Measurements from ENCODE around the gene TRPC6. TPM values are rescaled to one million over a fixed set of nuclear protein-coding genes. Genes with fewer than 3 reads are reported as not detected.
"Not testable (repeated sequence)": the region's sequence is repeated elsewhere in the genome, so short reads cannot be mapped to it uniquely, and the experiment has no call there.

The TRPC6 gene
- polyA plus RNA-seq, 1 donor (not counting 4 experiments of a cell fraction or from before 2014, with no cell fraction given) = 0.04 TPM

GRCh38 chr11:101439488-101439887 lies 144.3 kb downstream of the TRPC6 start:
- no peak for FAIRE-seq
- H3K36me3 ChIP-seq (ENCODE audit: control insufficient read depth in 2 of 2, extremely low read depth in 1 of 2, insufficient read depth in 2 of 2, low read length in 2 of 2) = no peaks in the 10 kb centered on the region
- H3K9me3 ChIP-seq (ENCODE audit: control insufficient read depth, low read depth, low read length) = no peaks in the 10 kb centered on the region
- no peaks in the 10 kb centered on the region for H4K20me1 ChIP-seq (ENCODE audit: control insufficient read depth, extremely low read depth, insufficient read depth, low read length)
- dilution Hi-C loops (cut with MboI; ENCODE audit: extremely low pct_ligation_motif_present, low sequenced_read_pairs) = no loop called here
- no peaks in the 10 kb centered on the region for H3K79me2 ChIP-seq (ENCODE audit: control insufficient read depth, insufficient read depth, low read length)
- H3K27ac ChIP-seq (ENCODE audit: control insufficient read depth, insufficient read depth, low read length) = no peak overlapping the region
- H3K27me3 ChIP-seq (ENCODE audit: control insufficient read depth, extremely low read depth, insufficient read depth, low read length) = no peaks in the 10 kb centered on the region
- H3K4me1 ChIP-seq (ENCODE audit: control insufficient read depth, extremely low read depth, insufficient read depth, low read length) = no peaks in the 10 kb centered on the region
- H3K9ac ChIP-seq (ENCODE audit: control insufficient read depth, extremely low read depth, insufficient read depth, low read length) = no peak overlapping the region
- DNase-seq (ENCODE audit: low read depth, low spot score) = no peak
- H2AFZ ChIP-seq (ENCODE audit: control insufficient read depth, low read length) = no peak overlapping the region
- H3K9me1 ChIP-seq (ENCODE audit: control insufficient read depth, extremely low read depth, insufficient read depth, low read length) = no peaks in the 10 kb centered on the region
- no peak for TF ChIP-seq EZH2 (IDR thresholded peaks at IDR 0.05; ENCODE audit: low read length)
- TF ChIP-seq CTCF (optimal IDR thresholded peaks at IDR 0.05 in 1 of 3, IDR thresholded peaks at IDR 0.05 in 1 of 3, conservative IDR thresholded peaks at IDR 0.05 in 1 of 3; ENCODE audit: extremely low read depth in 1 of 3, insufficient read depth in 2 of 3, low read length in 3 of 3) = no peak
- H3K4me3 ChIP-seq (ENCODE audit: control insufficient read depth in 2 of 3, extremely low read depth in 1 of 3, insufficient read depth in 2 of 3, low read depth in 1 of 3, low read length in 3 of 3) = no peak overlapping the region
- H3K4me2 ChIP-seq (ENCODE audit: control insufficient read depth, extremely low read depth, insufficient read depth, low read depth, low read length) = no peak overlapping the region

- H2AFZ ChIP-seq (ENCODE audit: control insufficient read depth, low read length); H3K9me1 ChIP-seq (ENCODE audit: control insufficient read depth, extremely low read depth, insufficient read depth, low read length); FAIRE-seq; H3K9ac ChIP-seq (ENCODE audit: control insufficient read depth, extremely low read depth, insufficient read depth, low read length); H3K27me3 ChIP-seq (ENCODE audit: control insufficient read depth, extremely low read depth, insufficient read depth, low read length); H4K20me1 ChIP-seq (ENCODE audit: control insufficient read depth, extremely low read depth, insufficient read depth, low read length); dilution Hi-C loops (cut with MboI; ENCODE audit: extremely low pct_ligation_motif_present, low sequenced_read_pairs); H3K4me3 ChIP-seq (ENCODE audit: control insufficient read depth in 2 of 3, extremely low read depth in 1 of 3, insufficient read depth in 2 of 3, low read depth in 1 of 3, low read length in 3 of 3); H3K9me3 ChIP-seq (ENCODE audit: control insufficient read depth, low read depth, low read length); H3K79me2 ChIP-seq (ENCODE audit: control insufficient read depth, insufficient read depth, low read length); H3K27ac ChIP-seq (ENCODE audit: control insufficient read depth, insufficient read depth, low read length); H3K4me1 ChIP-seq (ENCODE audit: control insufficient read depth, extremely low read depth, insufficient read depth, low read length); H3K36me3 ChIP-seq (ENCODE audit: control insufficient read depth in 2 of 2, extremely low read depth in 1 of 2, insufficient read depth in 2 of 2, low read length in 2 of 2); H3K4me2 ChIP-seq (ENCODE audit: control insufficient read depth, extremely low read depth, insufficient read depth, low read depth, low read length); DNase-seq (ENCODE audit: low read depth, low spot score): not testable (repeated sequence)
Observed at GRCh38 chr11:101438708-101439107, 145.1 kb downstream of the TRPC6 start.

- FAIRE-seq (no peak), DNase-seq (ENCODE audit: low read depth, low spot score) (no peak)
- H3K79me2 ChIP-seq (ENCODE audit: control insufficient read depth, insufficient read depth, low read length) = no peaks in the 10 kb centered on the region
- no peak overlapping the region for H3K27ac ChIP-seq (ENCODE audit: control insufficient read depth, insufficient read depth, low read length)
- H3K4me3 ChIP-seq (ENCODE audit: control insufficient read depth in 2 of 3, extremely low read depth in 1 of 3, insufficient read depth in 2 of 3, low read depth in 1 of 3, low read length in 3 of 3) = no peak overlapping the region
- no peaks in the 10 kb centered on the region for H3K9me3 ChIP-seq (ENCODE audit: control insufficient read depth, low read depth, low read length)
- TF ChIP-seq CTCF (optimal IDR thresholded peaks at IDR 0.05 in 1 of 3, IDR thresholded peaks at IDR 0.05 in 1 of 3, conservative IDR thresholded peaks at IDR 0.05 in 1 of 3; ENCODE audit: extremely low read depth in 1 of 3, insufficient read depth in 2 of 3, low read length in 3 of 3) (peak in 1 of 3 experiments; percentile 16), EZH2 (IDR thresholded peaks at IDR 0.05; ENCODE audit: low read length) (no peak)
- dilution Hi-C loops (cut with MboI; ENCODE audit: extremely low pct_ligation_motif_present, low sequenced_read_pairs) = no loop called here
- H3K4me1 ChIP-seq (ENCODE audit: control insufficient read depth, extremely low read depth, insufficient read depth, low read length) = peaks cover 4% of the 10 kb centered on the region
- H3K27me3 ChIP-seq (ENCODE audit: control insufficient read depth, extremely low read depth, insufficient read depth, low read length) = no peaks in the 10 kb centered on the region
- H3K9ac ChIP-seq (ENCODE audit: control insufficient read depth, extremely low read depth, insufficient read depth, low read length) = no peak overlapping the region
- no peaks in the 10 kb centered on the region for H3K9me1 ChIP-seq (ENCODE audit: control insufficient read depth, extremely low read depth, insufficient read depth, low read length)
- H3K4me2 ChIP-seq (ENCODE audit: control insufficient read depth, extremely low read depth, insufficient read depth, low read depth, low read length) = no peak overlapping the region
- H4K20me1 ChIP-seq (ENCODE audit: control insufficient read depth, extremely low read depth, insufficient read depth, low read length) = no peaks in the 10 kb centered on the region
- H3K36me3 ChIP-seq (ENCODE audit: control insufficient read depth in 2 of 2, extremely low read depth in 1 of 2, insufficient read depth in 2 of 2, low read length in 2 of 2) = no peaks in the 10 kb centered on the region
- no peak overlapping the region for H2AFZ ChIP-seq (ENCODE audit: control insufficient read depth, low read length)
Observed at GRCh38 chr11:101438126-101438525, 145.7 kb downstream of the TRPC6 start.

Measured in keratinocyte (primary cell).